Left lobe of liver (tissue), 2 donors: Measurements from ENCODE around the gene LIPK. TPM values are rescaled to one million over a fixed set of nuclear protein-coding genes. Genes with fewer than 3 reads are reported as not detected.
"Not testable (repeated sequence)": the region's sequence is repeated elsewhere in the genome, so short reads cannot be mapped to it uniquely, and the experiment has no call there.

Source experiments
- ATAC-seq: fragments of 200-7000 bp; cut with Tn5 transposase; one replicate; pipeline ENCODE4 v1.9.1; 2020; ENCODE audit warnings: mild to moderate bottlenecking, moderate library complexity
- DNase-seq: peaks from one replicate; pipeline ENCODE4 v3.0.0-alpha.2; 2020; ENCODE audit warnings: low spot score
- total RNA-seq: library from RNA; stranded (reverse); gene quantifications from one replicate; pipeline ENCODE4 v1.2.1, GENCODE V29; 2021
- donor health status: DM: no; HTN: no; CAD: no; lungs with moderate emphysema.
- donor health status: DM: no; HTN: yes; CAD: no.

The LIPK gene
- total RNA-seq = not detected

GRCh38 chr10:88705958-88706357, at the start of gene LIPK:
Gene LIPK (plus strand): TSS chr10:88706249. CDS start chr10:88724544, 18,295 bp downstream.
- ATAC-seq (no peak), DNase-seq (no peak)

- DNase-seq = no peak
- ATAC-seq = no peak
Observed at GRCh38 chr10:88657901-88658300, 48.1 kb upstream of the LIPK start.

GRCh38 chr10:88659725-88660597, 46.1 kb upstream of the LIPK start:
- no peak for ATAC-seq
- DNase-seq = no peak

- DNase-seq = no peak
- ATAC-seq = no peak
Observed at GRCh38 chr10:88660598-88660884, 45.5 kb upstream of the LIPK start.

GRCh38 chr10:88661018-88661417, 45.0 kb upstream of the LIPK start:
- no peak for ATAC-seq
- DNase-seq = no peak

GRCh38 chr10:88661577-88661976, 44.5 kb upstream of the LIPK start:
- ATAC-seq (no peak), DNase-seq (no peak)

- not testable (repeated sequence) for ATAC-seq, DNase-seq
Observed at GRCh38 chr10:88663153-88663552, 42.9 kb upstream of the LIPK start.

GRCh38 chr10:88664142-88664541, 41.9 kb upstream of the LIPK start, which contains the start of gene LIPF:
Gene LIPF (plus strand): TSS chr10:88664442. CDS start chr10:88667298, 2,856 bp downstream.
- no peak for DNase-seq
- no peak for ATAC-seq

GRCh38 chr10:88668465-88668864, 37.6 kb upstream of the LIPK start:
- ATAC-seq = no peak
- no peak for DNase-seq

GRCh38 chr10:88670497-88670896, 35.6 kb upstream of the LIPK start:
- no peak for DNase-seq
- no peak for ATAC-seq

GRCh38 chr10:88672041-88672440, 34.0 kb upstream of the LIPK start:
- DNase-seq = no peak
- no peak for ATAC-seq

GRCh38 chr10:88676283-88677060, 29.6 kb upstream of the LIPK start:
- DNase-seq (no peak), ATAC-seq (no peak)

- ATAC-seq (no peak), DNase-seq (no peak)
Observed at GRCh38 chr10:88680958-88681357, 25.1 kb upstream of the LIPK start.

GRCh38 chr10:88682491-88682890, 23.6 kb upstream of the LIPK start:
- DNase-seq (no peak), ATAC-seq (no peak)

GRCh38 chr10:88687853-88688467, 18.1 kb upstream of the LIPK start:
- DNase-seq (no peak), ATAC-seq (peak; percentile 83)

GRCh38 chr10:88689366-88689765, 16.7 kb upstream of the LIPK start:
- ATAC-seq = no peak

GRCh38 chr10:88693392-88694020, 12.5 kb upstream of the LIPK start:
- DNase-seq (no peak), ATAC-seq (peak; percentile 38)

More at GRCh38 chr10:88689366-88689765, 16.7 kb upstream of the LIPK start:
- no peak for DNase-seq

GRCh38 chr10:88702848-88703597, 3.0 kb upstream of the LIPK start:
- ATAC-seq = no peak
- DNase-seq = no peak

- ATAC-seq (no peak), DNase-seq (no peak)
Observed at GRCh38 chr10:88707429-88708155, 1.5 kb downstream of the LIPK start.

GRCh38 chr10:88709361-88709760, 3.3 kb downstream of the LIPK start:
- ATAC-seq, DNase-seq: not testable (repeated sequence)
